ENCODE measurements around the gene LY6G5C. TPM values are rescaled to one million over a fixed set of nuclear protein-coding genes. Genes with fewer than 3 reads are reported as not detected.

Gene LY6G5C
- total and polyA plus RNA-seq, 2 of the 13 experiments (the other 11 are each of a cell fraction or from before 2014, with no cell fraction given) = 0.33 to 0.55 TPM

DNA sequence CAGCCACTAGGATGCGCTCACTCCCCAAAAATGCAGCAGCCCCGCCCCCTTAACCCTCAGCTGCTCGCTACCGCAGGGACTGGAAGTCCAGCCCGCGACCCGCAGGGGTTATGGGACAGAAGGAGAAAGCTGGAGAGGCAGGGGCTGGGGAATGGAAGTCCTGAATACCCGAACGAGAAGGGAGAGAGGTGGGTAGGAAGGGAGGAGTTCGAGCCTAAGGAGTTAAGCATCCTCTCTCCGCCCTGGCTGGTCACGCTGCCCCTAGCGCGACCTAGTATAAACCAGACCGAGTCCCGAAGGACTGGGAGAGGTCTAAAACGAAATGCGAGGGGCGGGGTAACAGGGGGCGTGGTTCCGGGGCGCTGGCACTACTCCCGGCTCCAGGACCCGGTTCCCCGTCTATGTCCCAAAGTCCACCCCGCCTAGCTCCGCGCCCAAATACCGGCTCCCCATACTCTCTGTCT lies 48.7 kb upstream of the LY6G5C start (continued):
- TF ChIP-seq ZNF768 (CRISPR knock-in tag; IDR thresholded peaks at IDR 0.05) = peak; percentile 22; the same call in 1 of the 2 replicates
- TF ChIP-seq, protein P1, sequence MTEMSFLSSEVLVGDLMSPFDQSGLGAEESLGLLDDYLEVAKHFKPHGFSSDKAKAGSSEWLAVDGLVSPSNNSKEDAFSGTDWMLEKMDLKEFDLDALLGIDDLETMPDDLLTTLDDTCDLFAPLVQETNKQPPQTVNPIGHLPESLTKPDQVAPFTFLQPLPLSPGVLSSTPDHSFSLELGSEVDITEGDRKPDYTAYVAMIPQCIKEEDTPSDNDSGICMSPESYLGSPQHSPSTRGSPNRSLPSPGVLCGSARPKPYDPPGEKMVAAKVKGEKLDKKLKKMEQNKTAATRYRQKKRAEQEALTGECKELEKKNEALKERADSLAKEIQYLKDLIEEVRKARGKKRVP (CRISPR knock-in tag; IDR thresholded peaks at IDR 0.05) = peak in 1 of 2 experiments; percentile 35; a peak in 1 of 4 replicates
- no peak for TF ChIP-seq ZFP82 (CRISPR knock-in tag; IDR thresholded peaks at IDR 0.05; ENCODE audit: borderline replicate concordance)
- peak; percentile 46 for TF ChIP-seq TBL1XR1 (IDR thresholded peaks at IDR 0.05; ENCODE audit: borderline replicate concordance, low read length, partially characterized antibody)
- TF ChIP-seq, protein P2, sequence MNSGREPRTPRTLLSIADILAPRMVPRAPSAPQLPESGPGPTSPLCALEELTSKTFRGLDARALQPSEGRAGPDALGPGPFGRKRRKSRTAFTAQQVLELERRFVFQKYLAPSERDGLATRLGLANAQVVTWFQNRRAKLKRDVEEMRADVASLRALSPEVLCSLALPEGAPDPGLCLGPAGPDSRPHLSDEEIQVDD (CRISPR knock-in tag; IDR thresholded peaks at IDR 0.05; ENCODE audit: borderline replicate concordance) = no peak
- TF ChIP-seq ISL2 (CRISPR knock-in tag; IDR thresholded peaks at IDR 0.05) = peak; percentile 54; the same call in 1 of the 2 replicates
- peak; percentile 35 for TF ChIP-seq MEIS2 (CRISPR knock-in tag; IDR thresholded peaks at IDR 0.05)
- TF ChIP-seq, protein P3, sequence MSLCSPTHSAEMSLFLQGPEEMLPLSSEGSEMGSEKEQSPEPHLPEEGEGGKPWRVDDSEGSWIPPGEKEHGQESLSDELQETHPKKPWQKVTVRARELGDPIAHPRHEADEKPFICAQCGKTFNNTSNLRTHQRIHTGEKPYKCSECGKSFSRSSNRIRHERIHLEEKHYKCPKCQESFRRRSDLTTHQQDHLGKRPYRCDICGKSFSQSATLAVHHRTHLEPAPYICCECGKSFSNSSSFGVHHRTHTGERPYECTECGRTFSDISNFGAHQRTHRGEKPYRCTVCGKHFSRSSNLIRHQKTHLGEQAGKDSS (CRISPR knock-in tag; IDR thresholded peaks at IDR 0.05; ENCODE audit: borderline replicate concordance, low read depth) = peak; percentile 39; the same call in 1 of the 2 replicates
- TF ChIP-seq, protein P4, sequence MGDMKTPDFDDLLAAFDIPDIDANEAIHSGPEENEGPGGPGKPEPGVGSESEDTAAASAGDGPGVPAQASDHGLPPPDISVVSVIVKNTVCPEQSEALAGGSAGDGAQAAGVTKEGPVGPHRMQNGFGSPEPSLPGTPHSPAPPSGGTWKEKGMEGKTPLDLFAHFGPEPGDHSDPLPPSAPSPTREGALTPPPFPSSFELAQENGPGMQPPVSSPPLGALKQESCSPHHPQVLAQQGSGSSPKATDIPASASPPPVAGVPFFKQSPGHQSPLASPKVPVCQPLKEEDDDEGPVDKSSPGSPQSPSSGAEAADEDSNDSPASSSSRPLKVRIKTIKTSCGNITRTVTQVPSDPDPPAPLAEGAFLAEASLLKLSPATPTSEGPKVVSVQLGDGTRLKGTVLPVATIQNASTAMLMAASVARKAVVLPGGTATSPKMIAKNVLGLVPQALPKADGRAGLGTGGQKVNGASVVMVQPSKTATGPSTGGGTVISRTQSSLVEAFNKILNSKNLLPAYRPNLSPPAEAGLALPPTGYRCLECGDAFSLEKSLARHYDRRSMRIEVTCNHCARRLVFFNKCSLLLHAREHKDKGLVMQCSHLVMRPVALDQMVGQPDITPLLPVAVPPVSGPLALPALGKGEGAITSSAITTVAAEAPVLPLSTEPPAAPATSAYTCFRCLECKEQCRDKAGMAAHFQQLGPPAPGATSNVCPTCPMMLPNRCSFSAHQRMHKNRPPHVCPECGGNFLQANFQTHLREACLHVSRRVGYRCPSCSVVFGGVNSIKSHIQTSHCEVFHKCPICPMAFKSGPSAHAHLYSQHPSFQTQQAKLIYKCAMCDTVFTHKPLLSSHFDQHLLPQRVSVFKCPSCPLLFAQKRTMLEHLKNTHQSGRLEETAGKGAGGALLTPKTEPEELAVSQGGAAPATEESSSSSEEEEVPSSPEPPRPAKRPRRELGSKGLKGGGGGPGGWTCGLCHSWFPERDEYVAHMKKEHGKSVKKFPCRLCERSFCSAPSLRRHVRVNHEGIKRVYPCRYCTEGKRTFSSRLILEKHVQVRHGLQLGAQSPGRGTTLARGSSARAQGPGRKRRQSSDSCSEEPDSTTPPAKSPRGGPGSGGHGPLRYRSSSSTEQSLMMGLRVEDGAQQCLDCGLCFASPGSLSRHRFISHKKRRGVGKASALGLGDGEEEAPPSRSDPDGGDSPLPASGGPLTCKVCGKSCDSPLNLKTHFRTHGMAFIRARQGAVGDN (CRISPR knock-in tag; IDR thresholded peaks at IDR 0.05) = no peak; the same call in 1 of the 2 replicates
- TF ChIP-seq, protein P5, sequence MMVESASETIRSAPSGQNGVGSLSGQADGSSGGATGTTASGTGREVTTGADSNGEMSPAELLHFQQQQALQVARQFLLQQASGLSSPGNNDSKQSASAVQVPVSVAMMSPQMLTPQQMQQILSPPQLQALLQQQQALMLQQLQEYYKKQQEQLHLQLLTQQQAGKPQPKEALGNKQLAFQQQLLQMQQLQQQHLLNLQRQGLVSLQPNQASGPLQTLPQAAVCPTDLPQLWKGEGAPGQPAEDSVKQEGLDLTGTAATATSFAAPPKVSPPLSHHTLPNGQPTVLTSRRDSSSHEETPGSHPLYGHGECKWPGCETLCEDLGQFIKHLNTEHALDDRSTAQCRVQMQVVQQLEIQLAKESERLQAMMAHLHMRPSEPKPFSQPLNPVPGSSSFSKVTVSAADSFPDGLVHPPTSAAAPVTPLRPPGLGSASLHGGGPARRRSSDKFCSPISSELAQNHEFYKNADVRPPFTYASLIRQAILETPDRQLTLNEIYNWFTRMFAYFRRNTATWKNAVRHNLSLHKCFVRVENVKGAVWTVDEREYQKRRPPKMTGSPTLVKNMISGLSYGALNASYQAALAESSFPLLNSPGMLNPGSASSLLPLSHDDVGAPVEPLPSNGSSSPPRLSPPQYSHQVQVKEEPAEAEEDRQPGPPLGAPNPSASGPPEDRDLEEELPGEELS (CRISPR knock-in tag; IDR thresholded peaks at IDR 0.05) = peak; percentile 59
- TF ChIP-seq, protein P6, sequence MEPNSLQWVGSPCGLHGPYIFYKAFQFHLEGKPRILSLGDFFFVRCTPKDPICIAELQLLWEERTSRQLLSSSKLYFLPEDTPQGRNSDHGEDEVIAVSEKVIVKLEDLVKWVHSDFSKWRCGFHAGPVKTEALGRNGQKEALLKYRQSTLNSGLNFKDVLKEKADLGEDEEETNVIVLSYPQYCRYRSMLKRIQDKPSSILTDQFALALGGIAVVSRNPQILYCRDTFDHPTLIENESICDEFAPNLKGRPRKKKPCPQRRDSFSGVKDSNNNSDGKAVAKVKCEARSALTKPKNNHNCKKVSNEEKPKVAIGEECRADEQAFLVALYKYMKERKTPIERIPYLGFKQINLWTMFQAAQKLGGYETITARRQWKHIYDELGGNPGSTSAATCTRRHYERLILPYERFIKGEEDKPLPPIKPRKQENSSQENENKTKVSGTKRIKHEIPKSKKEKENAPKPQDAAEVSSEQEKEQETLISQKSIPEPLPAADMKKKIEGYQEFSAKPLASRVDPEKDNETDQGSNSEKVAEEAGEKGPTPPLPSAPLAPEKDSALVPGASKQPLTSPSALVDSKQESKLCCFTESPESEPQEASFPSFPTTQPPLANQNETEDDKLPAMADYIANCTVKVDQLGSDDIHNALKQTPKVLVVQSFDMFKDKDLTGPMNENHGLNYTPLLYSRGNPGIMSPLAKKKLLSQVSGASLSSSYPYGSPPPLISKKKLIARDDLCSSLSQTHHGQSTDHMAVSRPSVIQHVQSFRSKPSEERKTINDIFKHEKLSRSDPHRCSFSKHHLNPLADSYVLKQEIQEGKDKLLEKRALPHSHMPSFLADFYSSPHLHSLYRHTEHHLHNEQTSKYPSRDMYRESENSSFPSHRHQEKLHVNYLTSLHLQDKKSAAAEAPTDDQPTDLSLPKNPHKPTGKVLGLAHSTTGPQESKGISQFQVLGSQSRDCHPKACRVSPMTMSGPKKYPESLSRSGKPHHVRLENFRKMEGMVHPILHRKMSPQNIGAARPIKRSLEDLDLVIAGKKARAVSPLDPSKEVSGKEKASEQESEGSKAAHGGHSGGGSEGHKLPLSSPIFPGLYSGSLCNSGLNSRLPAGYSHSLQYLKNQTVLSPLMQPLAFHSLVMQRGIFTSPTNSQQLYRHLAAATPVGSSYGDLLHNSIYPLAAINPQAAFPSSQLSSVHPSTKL (CRISPR knock-in tag; IDR thresholded peaks at IDR 0.05) = peak; percentile 40; the same call in 1 of the 2 replicates
- TF ChIP-seq MATR3 (CRISPR knock-in tag; IDR thresholded peaks at IDR 0.05) = no peak
- TF ChIP-seq PCBP2 (optimal IDR thresholded peaks at IDR 0.05; ENCODE audit: low read depth, low read length, poor library complexity, severe bottlenecking) = peak; percentile 19
- TF ChIP-seq ZNF451 (CRISPR knock-in tag; IDR thresholded peaks at IDR 0.05) = no peak
- no peak for TF ChIP-seq ARNT (IDR thresholded peaks at IDR 0.05)
- 0 out of 2 replicates have a peak, but pooled peaks have one; percentile 69 for TF ChIP-seq ZNF256 (CRISPR knock-in tag; conservative IDR thresholded peaks at IDR 0.05)
- TF ChIP-seq ZBTB20 (CRISPR knock-in tag; IDR thresholded peaks at IDR 0.05; ENCODE audit: borderline replicate concordance, low read depth) = peak; percentile 9; the same call in 1 of the 2 replicates
